Right lobe of liver (tissue), 6 donors: ENCODE measurements around the gene LRRC8B. TPM values are rescaled to one million over a fixed set of nuclear protein-coding genes. Genes with fewer than 3 reads are reported as not detected.
A peak's percentile ranks its signal among the peaks of the same experiment; 100 is the strongest.

Experiments
- ATAC-seq, 4 donors: fragments of 200-7000 bp; cut with Tn5 transposase; one replicate each; pipeline ENCODE4 v1.9.1; 2020; ENCODE audit warnings: mild to moderate bottlenecking in 4 of 4, moderate library complexity in 4 of 4
- DNase-seq, 3 donors: peaks; one replicate each; pipeline ENCODE4 v3.0.0-alpha.2; 2020
- H3K27ac ChIP-seq, 3 donors: fragments of 200-600 bp; one replicate each; pipeline ENCODE4 v1.8.0; 2022
- H3K27me3 ChIP-seq, 2 donors: fragments of 200-600 bp; one replicate each; pipeline ENCODE4 v1.8.0; 2022
- H3K36me3 ChIP-seq, 4 donors: fragments of 200-600 bp; sonication (generic) in 1 of 4; one replicate each; pipeline versions ENCODE4 v1.5.1 to v1.8.0; 2017 to 2022; ENCODE audit warnings: control low read depth in 1 of 4
- H3K4me1 ChIP-seq, 4 donors: fragments of 200-600 bp; sonication (generic) in 1 of 4; one replicate each; pipeline versions ENCODE4 v1.5.1 to v1.8.0; 2017 to 2022; ENCODE audit warnings: control low read depth in 1 of 4
- H3K4me3 ChIP-seq, 3 donors: fragments of 200-600 bp; one replicate each; pipeline ENCODE4 v1.8.0; 2022
- H3K9me3 ChIP-seq, 4 donors: fragments of 200-600 bp; sonication (generic) in 1 of 4; one replicate each; pipeline versions ENCODE4 v1.5.1 to v1.8.0; 2017 to 2022; ENCODE audit warnings: control low read depth in 1 of 4
- CTCF ChIP-seq, 4 donors: fragments of 200-600 bp in 3 of 4; fragments of 450-650 bp in 1 of 4; IDR thresholded peaks; one replicate each; pipeline versions ENCODE4 v1.5.1 to v1.8.0; 2016 to 2022; ENCODE audit warnings: antibody characterized with exemption in 4 of 4, mild to moderate bottlenecking in 2 of 4
- POLR2A ChIP-seq: fragments of 450-650 bp; IDR thresholded peaks from one replicate; pipeline ENCODE4 v1.6.1; 2017; ENCODE audit warnings: antibody characterized with exemption, mild to moderate bottlenecking
- whole genome bisulfite sequencing: methylation state at CpG from one replicate; pipeline ENCODE4 v1.1.6; 2018; ENCODE audit warnings: low coverage, low lambda C conversion rate; ENCODE audit not compliant: insufficient coverage; ENCODE audit errors: missing lambda C conversion rate; 5-methylcytosine and 5-hydroxymethylcytosine counted together
- intact Hi-C, 2 donors: fragments of 100-400 bp; cut with DNase I; formaldehyde crosslinking; loops; one replicate each; pipeline versions ENCODE4 v1.11.2 to v1.14.1; 2022
- total RNA-seq, 6 experiments: library from RNA; depleted of rRNA in 2 of 6; stranded (reverse); fragments of >200 nt in 2 of 6; fragmentation: NEBNext Ultra II Directional in 3 of 6; extraction: Animal tissue kit (Norgen Biotek cat#: 25700) in 3 of 6; gene quantifications; one replicate each; pipeline versions ENCODE4 v1.1.0 to v1.2.4, GENCODE V29; 2016 to 2023
- donor health status: DM: no; HTN: yes; CAD: no.
- donor health status: DM: no; HTN: no; CAD: no.
- donor health status: DM: no; HTN: no; CAD: no.
- donor health status: DM: no; HTN: yes; CAD: no.
- donor health status: DM: no; HTN: yes; CAD: no.

Gene LRRC8B
- total RNA-seq, 6 experiments from 2014 or later: 1.8 to 11.3 (median 4.7) TPM

- 76% methylated on average over 3 of the region's 3 CpGs for WGBS
- ATAC-seq (no peak), DNase-seq (no peak)
- TF ChIP-seq CTCF (IDR thresholded peaks at IDR 0.05): no peak
- TF ChIP-seq POLR2A: no peak
- no peaks in the 10 kb centered on the region for H3K4me1 ChIP-seq
- H3K27me3 ChIP-seq: no peaks in the 10 kb centered on the region
- intact Hi-C loops: no loop called here
- H3K4me3 ChIP-seq: no peak overlapping the region
- H3K9me3 ChIP-seq: no peaks in the 10 kb centered on the region
- H3K36me3 ChIP-seq: no peaks in the 10 kb centered on the region
- no peak overlapping the region for H3K27ac ChIP-seq
Observed at GRCh38 chr1:89600451-89601224, 76.0 kb downstream of the LRRC8B start.

- DNase-seq (no peak), ATAC-seq (peak in 2 of 4 donors; percentile 17 to 25)
- intact Hi-C loops: no loop called here
- Histone ChIP-seq H3K36me3 (no peaks in the 10 kb centered on the region), H3K4me3 (no peak overlapping the region), H3K27me3 (no peaks in the 10 kb centered on the region), H3K4me1 (no peaks in the 10 kb centered on the region), H3K27ac (no peak overlapping the region), H3K9me3 (no peaks in the 10 kb centered on the region)
- 48% methylated on average over 5 of the region's 6 CpGs for WGBS
- TF ChIP-seq CTCF (IDR thresholded peaks at IDR 0.05): no peak
- TF ChIP-seq POLR2A: no peak
Observed at GRCh38 chr1:89602871-89603404, 78.3 kb downstream of the LRRC8B start.

GRCh38 chr1:89603651-89604413, 79.2 kb downstream of the LRRC8B start:
- no peaks in the 10 kb centered on the region for H3K27me3 ChIP-seq
- H3K9me3 ChIP-seq: no peaks in the 10 kb centered on the region
- H3K4me3 ChIP-seq: no peak overlapping the region
- H3K36me3 ChIP-seq: no peaks in the 10 kb centered on the region
- 69% methylated on average over 2 of the region's 4 CpGs for WGBS
- DNase-seq (no peak), ATAC-seq (no peak)
- intact Hi-C loops: no loop called here
- H3K27ac ChIP-seq: no peak overlapping the region
- TF ChIP-seq CTCF (IDR thresholded peaks at IDR 0.05) (no peak), POLR2A (no peak)
- H3K4me1 ChIP-seq: no peaks in the 10 kb centered on the region

- no peak for TF ChIP-seq POLR2A
- ATAC-seq (no peak), DNase-seq (no peak)
- intact Hi-C loops: no loop called here
- H3K27me3 ChIP-seq: no peaks in the 10 kb centered on the region
- H3K4me1 ChIP-seq: no peaks in the 10 kb centered on the region
- no peaks in the 10 kb centered on the region for H3K9me3 ChIP-seq
- no peaks in the 10 kb centered on the region for H3K36me3 ChIP-seq
- no peak overlapping the region for H3K4me3 ChIP-seq
- H3K27ac ChIP-seq: no peak overlapping the region
- 91% methylated on average over 1 of the region's 3 CpGs for WGBS
Observed at GRCh38 chr1:89604414-89604735, 79.7 kb downstream of the LRRC8B start.

- no peak for DNase-seq
Observed at GRCh38 chr1:89605692-89606091, 81.1 kb downstream of the LRRC8B start.

More at GRCh38 chr1:89605692-89606091, 81.1 kb downstream of the LRRC8B start:
- no peaks in the 10 kb centered on the region for H3K27me3 ChIP-seq
- no peaks in the 10 kb centered on the region for H3K36me3 ChIP-seq
- intact Hi-C loops: no loop called here
- TF ChIP-seq POLR2A: no peak
- no peaks in the 10 kb centered on the region for H3K9me3 ChIP-seq
- H3K4me1 ChIP-seq: no peaks in the 10 kb centered on the region
- no peak overlapping the region for H3K27ac ChIP-seq
- ATAC-seq: peak in 2 of 4 donors; percentile 9 to 10
- no CpG with 5 or more reads among the region's 2 CpGs for WGBS
- H3K4me3 ChIP-seq: no peak overlapping the region
